ENCODE data around the gene GRB7.
"Not testable (repeated sequence)": the region's sequence is repeated elsewhere in the genome, so short reads cannot be mapped to it uniquely, and the experiment has no call there.

GRB7 gene

DNA sequence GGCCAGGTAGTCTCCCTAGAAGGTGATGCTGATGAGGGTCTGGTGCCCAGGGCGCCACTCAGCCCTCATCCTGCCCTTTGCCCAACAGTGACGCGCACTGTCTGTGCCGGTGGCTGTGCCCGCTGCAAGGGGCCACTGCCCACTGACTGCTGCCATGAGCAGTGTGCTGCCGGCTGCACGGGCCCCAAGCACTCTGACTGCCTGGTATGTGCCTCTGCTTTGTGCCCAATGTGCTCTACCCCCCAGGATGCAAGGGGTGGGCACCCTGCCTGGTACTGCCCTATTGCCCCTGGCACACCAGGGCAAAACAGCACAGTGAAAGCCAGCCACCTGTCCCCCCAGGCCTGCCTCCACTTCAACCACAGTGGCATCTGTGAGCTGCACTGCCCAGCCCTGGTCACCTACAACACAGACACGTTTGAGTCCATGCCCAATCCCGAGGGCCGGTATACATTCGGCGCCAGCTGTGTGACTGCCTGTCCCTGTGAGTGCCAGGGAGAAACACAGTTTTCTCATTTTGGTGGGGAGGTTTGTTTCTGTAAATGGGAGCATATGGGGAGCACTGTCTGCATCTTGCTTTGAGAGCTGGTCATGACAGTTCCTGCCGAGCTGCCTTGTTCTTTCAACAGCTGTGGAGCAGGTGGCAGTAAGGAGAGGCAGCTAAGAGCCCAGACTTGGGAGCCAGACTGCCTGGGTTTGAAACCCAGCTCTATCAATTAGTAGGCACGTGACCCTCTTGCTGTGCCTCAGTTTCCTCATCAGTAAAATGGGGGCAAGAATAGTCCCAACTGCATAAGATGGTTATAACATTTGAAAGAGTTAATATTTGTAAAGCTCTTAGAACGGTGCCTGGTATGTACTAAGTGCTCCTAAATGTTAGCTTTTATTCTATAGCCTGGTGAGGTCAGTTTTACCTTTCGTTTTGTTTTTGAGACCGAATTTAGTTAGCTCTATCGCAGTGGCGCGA is 27.5 kb upstream of the GRB7 start:
- DNase-seq, result no peak

DNA sequence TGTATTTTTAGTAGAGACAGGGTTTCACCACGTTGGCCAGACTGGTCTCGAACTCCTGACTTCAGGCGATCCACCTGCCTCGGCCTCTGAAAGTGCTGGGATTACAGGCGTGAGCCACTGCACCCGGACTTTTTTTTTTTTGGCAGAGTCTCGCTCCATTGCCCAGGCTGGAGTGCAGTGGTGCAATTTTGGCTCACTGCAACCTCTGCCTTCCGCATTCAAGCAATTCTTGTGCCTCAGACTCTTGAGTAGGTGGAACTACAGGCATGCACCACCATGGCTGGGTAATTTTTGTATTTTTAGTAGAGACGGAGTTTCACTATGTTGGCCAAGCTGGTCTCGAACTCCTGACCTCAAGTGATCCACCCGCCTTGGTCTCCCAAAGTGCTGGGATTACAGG is 26.7 kb upstream of the GRB7 start:
- not testable (repeated sequence) for DNase-seq

DNA sequence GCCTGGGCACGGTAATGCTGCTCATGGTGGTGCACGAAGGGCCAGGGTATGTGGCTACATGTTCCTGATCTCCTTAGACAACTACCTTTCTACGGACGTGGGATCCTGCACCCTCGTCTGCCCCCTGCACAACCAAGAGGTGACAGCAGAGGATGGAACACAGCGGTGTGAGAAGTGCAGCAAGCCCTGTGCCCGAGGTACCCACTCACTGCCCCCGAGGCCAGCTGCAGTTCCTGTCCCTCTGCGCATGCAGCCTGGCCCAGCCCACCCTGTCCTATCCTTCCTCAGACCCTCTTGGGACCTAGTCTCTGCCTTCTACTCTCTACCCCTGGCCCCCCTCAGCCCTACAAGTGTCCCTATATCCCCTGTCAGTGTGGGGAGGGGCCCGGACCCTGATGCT is 25.9 kb upstream of the GRB7 start:
- no peak for DNase-seq

DNA sequence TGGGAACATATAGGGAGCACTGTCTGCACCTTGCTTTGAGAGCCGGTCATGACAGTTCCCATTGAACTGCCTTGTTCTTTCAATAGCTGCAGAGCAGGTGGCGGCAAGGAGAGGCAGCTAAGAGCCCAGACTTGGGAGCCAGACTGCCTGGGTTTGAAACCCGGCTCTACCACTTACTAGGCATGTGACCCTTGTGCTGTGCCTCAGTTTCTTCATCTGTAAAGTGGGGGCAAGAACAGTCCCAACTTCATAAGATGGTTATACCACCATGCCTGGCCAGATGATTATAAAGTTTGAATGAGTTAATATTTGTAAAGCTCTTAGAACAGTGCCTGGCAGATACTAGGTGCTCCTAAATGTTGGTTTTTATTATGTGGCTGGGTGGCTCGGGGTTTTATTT is 23.5 kb upstream of the GRB7 start:
- DNase-seq, result no peak

DNA sequence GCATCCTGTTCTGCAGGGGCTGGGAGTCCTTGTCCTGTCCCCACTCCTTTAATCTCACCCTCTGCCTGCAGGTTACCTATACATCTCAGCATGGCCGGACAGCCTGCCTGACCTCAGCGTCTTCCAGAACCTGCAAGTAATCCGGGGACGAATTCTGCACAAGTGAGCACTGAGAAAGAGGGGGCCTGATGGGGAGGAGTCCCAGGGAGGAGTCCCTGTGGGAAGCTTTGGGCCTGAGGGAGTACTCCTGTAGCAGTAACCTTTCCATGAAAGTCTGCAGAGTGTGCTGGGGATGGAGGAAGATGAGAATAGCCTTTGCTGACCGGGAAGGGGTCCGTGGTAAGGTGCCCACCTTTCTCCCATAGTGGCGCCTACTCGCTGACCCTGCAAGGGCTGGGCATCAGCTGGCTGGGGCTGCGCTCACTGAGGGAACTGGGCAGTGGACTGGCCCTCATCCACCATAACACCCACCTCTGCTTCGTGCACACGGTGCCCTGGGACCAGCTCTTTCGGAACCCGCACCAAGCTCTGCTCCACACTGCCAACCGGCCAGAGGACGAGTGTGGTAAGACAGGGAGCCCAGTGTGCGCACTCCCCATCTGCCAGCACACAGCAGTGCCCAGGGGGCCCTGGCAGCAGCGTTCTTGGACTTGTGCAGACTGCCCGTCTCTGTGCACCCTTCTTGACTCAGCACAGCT is 22.2 kb upstream of the GRB7 start:
- DNase-seq, result no peak

DNA sequence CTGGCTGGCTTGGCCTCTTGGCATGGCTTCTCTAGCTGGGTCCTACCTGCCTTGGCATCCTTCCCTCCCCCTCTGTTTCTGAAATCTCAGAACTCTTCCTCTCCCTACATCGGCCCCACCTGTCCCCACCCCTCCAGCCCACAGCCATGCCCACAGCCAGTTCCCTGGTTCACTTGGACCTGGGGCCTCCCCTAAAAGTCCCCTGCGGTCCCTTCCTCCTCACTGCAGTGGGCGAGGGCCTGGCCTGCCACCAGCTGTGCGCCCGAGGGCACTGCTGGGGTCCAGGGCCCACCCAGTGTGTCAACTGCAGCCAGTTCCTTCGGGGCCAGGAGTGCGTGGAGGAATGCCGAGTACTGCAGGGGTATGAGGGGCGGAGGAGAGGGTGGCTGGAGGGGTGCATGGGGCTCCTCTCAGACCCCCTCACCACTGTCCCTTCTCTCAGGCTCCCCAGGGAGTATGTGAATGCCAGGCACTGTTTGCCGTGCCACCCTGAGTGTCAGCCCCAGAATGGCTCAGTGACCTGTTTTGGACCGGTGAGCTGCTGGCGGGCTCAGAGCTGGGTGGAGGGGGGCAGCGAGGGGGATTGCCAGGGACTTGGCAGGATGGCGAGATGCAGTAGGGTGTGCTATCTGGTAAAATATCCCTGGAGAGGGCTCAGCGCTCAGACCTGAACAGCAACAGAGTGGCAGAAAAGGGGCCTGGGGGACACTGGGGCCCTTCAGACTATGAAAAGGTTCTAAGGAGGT is 21.5 kb upstream of the GRB7 start:
- no peak for DNase-seq

DNA sequence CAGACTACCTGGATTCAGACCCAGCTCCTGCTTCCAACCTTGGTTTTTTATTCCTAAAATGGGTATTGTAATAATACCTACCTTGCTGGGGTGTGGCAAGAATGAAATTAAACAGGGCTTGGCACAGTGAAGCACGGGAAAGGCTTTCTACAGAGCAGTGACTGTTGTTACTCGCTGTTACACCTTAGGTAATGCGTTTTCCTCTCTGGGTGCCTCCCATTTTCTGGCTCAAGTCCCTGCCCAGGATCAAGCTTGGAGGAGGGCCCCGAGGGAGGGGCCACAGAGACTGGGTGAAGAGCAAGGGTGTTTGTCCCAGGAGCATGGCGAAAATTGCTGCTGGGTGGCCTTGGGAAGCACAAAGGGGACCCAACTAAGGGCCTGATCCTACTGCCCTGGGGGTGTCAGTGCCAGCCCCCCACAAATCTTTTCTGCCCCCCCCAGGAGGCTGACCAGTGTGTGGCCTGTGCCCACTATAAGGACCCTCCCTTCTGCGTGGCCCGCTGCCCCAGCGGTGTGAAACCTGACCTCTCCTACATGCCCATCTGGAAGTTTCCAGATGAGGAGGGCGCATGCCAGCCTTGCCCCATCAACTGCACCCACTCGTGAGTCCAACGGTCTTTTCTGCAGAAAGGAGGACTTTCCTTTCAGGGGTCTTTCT is 20.7 kb upstream of the GRB7 start:
- DNase-seq, result no peak

DNA sequence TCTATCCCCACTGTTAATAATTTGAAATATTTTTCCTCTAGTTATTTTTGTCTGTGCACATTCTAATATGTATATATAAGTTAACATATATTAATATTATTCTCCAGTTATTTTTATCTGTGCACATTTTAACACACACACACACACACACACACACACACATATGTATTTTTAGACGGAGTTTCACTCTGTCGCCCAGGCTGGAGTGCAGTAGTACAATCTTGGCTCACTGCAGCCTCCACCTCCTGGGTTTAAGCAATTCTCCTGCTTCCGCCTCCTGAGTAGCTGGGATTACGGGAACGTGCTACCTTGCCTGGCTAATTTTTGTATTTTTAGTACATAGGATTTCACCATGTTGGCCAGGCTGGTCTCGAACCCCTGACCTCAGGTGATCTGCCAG is 20.1 kb upstream of the GRB7 start:
- DNase-seq, result no peak

DNA sequence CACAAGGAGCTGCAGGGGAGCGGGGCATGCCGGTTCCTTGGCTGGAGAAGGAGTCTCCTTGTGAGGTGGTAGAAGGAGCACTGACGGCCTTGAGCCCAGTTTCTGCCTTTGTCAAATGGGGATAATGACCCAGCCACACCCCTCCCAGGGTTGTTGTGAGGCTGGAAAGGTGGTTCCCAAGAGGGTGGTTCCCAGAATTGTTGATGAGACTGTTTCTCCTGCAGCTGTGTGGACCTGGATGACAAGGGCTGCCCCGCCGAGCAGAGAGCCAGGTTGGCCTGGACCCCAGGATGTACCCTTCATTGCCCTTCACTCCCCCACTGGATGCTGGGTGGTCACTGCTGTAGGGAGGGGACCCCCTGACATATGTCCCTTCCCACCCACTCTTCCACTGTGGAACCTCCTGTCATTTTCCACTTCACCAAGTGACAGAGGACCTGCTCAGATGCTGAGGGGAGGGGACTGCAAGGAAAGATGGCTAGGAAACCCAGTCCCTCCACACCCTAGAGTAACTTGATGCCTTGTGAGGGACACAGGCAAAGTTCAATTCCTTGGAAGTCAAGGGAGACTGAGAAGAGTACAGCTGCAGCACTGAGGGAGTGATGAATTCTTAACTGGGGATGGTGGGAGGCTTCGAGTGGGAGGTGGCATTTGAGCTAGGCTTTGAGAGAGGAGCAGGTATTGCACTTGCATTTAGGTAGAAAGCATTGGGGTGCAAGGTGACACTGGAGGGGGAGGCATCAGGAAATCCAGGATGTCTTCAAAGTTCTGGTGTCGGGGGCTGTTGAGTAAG is 18.0 kb upstream of the GRB7 start:
- DNase-seq, result no peak

DNA sequence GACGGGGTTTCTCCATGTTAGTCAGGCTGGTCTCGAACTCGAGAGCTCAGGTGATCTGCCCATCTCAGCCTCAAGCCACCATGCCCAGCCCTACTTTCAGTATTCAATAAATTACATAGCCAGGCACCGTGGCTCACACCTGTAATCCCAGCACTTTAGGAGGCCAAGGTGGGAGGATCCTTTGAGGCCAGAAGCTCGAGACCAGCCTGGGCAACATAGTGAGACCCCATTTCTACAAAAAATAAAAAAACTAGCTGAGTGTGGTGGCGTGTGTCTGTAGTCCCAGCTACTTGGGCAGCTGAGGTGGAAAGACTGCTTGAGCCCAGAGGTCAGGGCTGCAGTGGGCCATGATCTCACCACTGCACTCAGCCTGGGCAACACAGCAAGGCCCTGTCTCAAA is 15.6 kb upstream of the GRB7 start:
- DNase-seq, result no peak

DNA sequence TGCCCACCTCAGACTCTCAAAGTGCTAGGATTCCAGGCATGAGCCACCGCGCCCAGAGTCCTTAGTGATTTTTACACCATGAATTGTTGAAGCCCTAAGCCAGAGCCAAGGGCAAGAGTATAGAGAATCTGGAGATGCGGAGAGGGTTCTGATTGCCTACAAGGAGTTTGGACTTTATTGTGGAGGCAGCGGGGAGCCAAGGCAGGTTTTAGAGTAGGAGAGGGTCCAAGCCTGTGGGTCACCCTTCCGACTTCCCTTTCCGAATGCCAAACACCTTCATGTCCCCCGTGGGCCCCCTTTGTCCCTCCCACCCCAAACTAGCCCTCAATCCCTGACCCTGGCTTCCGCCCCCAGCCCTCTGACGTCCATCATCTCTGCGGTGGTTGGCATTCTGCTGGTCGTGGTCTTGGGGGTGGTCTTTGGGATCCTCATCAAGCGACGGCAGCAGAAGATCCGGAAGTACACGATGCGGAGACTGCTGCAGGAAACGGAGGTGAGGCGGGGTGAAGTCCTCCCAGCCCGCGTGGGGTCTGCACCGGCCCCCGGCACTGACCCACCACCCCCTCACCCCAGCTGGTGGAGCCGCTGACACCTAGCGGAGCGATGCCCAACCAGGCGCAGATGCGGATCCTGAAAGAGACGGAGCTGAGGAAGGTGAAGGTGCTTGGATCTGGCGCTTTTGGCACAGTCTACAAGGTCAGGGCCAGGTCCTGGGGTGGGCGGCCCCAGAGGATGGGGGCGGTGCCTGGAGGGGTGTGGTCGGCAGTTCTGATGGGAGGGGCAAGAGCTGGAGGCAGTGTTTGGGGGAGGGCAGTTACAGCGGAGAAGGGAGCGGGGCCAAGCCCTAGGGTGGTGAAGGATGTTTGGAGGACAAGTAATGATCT is 14.5 kb upstream of the GRB7 start:
- no peak for DNase-seq

DNA sequence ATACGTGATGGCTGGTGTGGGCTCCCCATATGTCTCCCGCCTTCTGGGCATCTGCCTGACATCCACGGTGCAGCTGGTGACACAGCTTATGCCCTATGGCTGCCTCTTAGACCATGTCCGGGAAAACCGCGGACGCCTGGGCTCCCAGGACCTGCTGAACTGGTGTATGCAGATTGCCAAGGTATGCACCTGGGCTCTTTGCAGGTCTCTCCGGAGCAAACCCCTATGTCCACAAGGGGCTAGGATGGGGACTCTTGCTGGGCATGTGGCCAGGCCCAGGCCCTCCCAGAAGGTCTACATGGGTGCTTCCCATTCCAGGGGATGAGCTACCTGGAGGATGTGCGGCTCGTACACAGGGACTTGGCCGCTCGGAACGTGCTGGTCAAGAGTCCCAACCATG is 13.0 kb upstream of the GRB7 start:
- DNase-seq, result no peak

DNA sequence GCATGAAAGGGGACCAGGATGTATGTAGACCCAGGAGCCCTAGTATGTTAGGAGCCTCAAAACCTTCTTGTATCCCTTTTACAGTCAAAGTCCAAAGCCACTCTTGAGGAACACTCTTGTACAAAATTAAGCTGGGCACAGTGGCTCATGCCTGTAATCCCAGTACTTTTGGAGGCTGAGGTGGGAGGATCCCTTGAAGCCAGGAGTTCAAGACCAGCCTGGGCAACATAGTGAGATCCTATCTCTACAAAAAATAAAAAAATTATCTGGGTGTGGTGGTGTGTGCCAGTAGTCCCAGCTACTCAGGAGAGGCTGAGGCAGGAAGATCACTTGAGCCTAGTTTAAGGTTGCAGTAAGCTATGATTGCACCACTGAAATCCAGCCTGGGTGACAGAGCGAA is 11.8 kb upstream of the GRB7 start:
- not testable (repeated sequence) for DNase-seq

DNA sequence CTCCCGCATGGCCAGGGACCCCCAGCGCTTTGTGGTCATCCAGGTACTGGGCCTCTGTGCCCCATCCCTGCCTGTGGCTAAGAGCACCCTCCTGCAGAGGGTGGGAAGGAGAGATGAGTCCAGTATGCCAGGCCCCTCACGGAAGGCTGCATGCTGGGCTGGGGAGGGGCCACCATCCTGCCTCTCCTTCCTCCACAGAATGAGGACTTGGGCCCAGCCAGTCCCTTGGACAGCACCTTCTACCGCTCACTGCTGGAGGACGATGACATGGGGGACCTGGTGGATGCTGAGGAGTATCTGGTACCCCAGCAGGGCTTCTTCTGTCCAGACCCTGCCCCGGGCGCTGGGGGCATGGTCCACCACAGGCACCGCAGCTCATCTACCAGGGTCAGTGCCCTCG is 11.1 kb upstream of the GRB7 start:
- DNase-seq, result no peak

DNA sequence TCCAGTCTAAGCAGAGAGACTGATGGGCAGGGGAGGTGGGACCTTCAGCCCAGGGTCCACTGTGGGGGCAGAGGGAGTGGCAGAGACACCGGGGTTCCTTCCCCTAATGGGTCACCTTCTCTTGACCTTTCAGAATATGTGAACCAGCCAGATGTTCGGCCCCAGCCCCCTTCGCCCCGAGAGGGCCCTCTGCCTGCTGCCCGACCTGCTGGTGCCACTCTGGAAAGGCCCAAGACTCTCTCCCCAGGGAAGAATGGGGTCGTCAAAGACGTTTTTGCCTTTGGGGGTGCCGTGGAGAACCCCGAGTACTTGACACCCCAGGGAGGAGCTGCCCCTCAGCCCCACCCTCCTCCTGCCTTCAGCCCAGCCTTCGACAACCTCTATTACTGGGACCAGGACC is 10.2 kb upstream of the GRB7 start:
- DNase-seq, result no peak

DNA sequence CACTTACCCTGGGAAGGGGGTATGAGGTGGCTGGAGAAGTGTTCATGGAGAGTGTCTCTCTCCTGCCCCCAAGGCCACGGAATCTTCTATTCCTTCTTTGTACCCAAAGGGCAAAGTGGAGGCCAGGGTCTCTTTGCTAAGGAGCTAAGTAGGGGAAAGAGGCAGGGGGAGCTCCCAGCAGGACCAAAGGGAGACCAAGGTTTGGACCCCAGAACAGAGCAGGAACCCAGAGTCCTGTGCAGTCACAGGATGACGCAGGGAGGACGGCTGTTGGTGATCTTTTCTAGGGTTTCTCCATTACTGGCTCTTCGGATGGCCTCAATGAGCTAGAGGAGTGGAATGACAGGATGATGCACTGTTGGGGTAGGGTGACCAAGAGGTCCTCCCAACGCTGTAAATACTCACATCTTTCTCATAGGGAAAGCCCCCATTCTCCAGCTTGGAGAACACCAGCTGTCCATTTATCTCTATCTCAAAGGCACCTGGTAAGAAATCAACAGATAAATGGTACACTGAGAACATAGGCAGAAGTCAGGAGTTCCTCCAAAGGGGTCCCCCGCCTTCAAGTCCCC is 8.4 kb upstream of the GRB7 start:
- no peak for DNase-seq

DNA sequence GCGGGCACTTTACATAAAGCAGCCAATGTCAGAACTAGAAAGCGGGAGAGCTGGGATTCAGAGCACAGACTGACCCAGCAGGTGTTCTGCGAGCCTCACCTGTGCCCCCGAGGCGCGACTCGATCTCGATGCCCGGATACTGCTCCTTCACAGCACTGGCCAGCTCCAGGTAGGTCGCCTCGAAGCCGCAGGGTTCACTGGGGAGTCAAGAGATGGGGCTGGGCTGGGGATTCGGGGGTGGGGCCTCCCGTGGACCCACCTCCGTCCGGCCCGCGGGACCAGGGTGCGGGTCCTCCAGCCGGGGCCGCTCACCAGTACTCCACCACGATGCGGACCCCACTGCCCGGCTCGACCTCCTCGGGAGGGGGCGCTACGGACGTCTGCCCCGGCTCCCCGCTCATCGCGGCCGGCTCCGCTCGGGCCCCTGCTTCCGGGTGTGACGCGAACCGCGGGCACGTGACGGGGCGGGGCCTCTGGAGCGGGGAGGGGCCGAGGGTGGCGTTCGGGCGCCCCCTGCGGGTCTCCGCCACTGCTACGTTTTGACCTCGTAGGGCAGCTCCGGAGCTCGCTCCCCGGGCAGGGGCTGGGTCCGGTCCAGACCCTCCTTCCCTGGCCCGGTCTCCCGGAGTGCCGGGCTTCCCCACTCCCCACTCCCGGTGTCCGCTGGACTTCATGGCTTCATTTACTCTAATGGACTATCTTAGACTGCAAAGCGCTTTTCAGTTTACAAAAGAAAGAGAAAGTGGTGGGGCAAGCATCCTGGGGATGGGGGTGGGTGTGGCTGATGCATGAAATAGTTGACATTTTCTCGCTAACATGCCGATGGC is 7.4 kb upstream of the GRB7 start, which contains the start of gene MIEN1:
TSS of gene MIEN1 (minus strand) at position 438 of the 827 bp plus-strand sequence. CDS start at position 401, 37 bp downstream.
- peak; percentile 60 to 94 for DNase-seq

DNA sequence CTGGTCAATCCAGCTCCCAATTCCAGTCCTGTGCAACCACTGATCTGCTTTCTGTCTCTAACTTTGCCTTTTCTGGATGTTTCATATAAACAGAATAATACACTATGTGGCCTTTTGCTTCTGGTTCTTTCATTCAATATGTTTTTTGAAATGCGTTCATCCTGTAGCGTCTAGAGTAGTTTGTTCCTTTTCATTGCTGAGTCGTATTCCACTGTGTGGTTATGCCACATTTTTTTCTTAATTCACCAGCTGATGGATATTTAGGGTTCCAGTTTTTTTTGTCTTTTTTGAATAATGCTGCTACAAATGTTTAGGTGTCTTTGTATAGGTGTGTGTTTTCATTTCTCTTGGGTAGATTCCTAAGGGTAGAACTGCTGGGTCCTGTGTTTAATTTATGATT is 5.2 kb upstream of the GRB7 start:
- DNase-seq, result no peak

DNA sequence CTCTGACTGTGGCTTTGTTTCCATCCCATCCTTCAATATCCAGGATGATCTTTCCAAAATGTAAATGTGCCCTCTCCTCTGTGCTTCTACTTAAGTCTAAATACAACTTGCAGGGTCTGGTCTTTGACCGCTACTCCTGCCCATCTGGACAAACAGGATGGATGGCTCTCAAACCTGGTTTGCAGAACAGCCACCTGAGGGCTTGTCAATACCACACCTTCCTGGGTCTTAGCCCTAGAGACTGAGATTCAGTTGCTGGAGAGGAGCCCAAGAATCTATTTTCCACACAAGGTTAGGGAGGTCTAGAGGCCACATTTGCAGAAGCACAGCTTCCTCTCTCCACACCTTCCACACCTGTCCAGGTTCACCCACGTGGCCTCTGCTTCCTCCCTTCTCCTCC is 1.9 kb upstream of the GRB7 start:
- no peak for DNase-seq
